Fibroblast of skin of back (primary cell): ENCODE measurements around the gene MYO1E.
"Not testable (repeated sequence)": the region's sequence is repeated elsewhere in the genome, so short reads cannot be mapped to it uniquely, and the experiment has no call there.

Experiments used
- DNase-seq: peaks from one replicate; pipeline ENCODE4 v3.0.0-alpha.2; 2013

Gene MYO1E

GRCh38 chr15:59291213-59291549 is 81.5 kb downstream of the MYO1E start:
- no peak for DNase-seq

GRCh38 chr15:59290295-59291212 is 82.1 kb downstream of the MYO1E start:
- DNase-seq: no peak

- no peak for DNase-seq
These were observed 83.1 kb downstream of the MYO1E start for GRCh38 chr15:59289574-59289973.

- DNase-seq: no peak
These were observed 88.8 kb downstream of the MYO1E start for GRCh38 chr15:59283717-59284391.

GRCh38 chr15:59282515-59283337 is 89.9 kb downstream of the MYO1E start:
- DNase-seq: no peak

- no peak for DNase-seq
These were observed 91.0 kb downstream of the MYO1E start for GRCh38 chr15:59281699-59282098.

- DNase-seq: no peak
These were observed 91.8 kb downstream of the MYO1E start for GRCh38 chr15:59280855-59281254.

GRCh38 chr15:59280292-59280691 is 92.4 kb downstream of the MYO1E start:
- DNase-seq: not testable (repeated sequence)

- no peak for DNase-seq
These were observed 93.6 kb downstream of the MYO1E start for GRCh38 chr15:59279023-59279422.

- DNase-seq: no peak
These were observed 94.6 kb downstream of the MYO1E start for GRCh38 chr15:59278120-59278519.

GRCh38 chr15:59276225-59277178 is 96.2 kb downstream of the MYO1E start:
- no peak for DNase-seq

GRCh38 chr15:59274126-59274970 is 98.3 kb downstream of the MYO1E start:
- DNase-seq: peak; percentile 61

GRCh38 chr15:59273234-59273633 is 99.4 kb downstream of the MYO1E start:
- DNase-seq: no peak

- DNase-seq: no peak
These were observed 101.0 kb downstream of the MYO1E start for GRCh38 chr15:59271595-59272201.

- DNase-seq: no peak
These were observed 103.7 kb downstream of the MYO1E start for GRCh38 chr15:59268852-59269407.

GRCh38 chr15:59268168-59268851 is 104.4 kb downstream of the MYO1E start:
- DNase-seq: peak; percentile 35

GRCh38 chr15:59266028-59266427 is 106.6 kb downstream of the MYO1E start:
- DNase-seq: no peak

- DNase-seq: no peak
These were observed 110.4 kb downstream of the MYO1E start for GRCh38 chr15:59262316-59262715.

- no peak for DNase-seq
These were observed 112.6 kb downstream of the MYO1E start for GRCh38 chr15:59260090-59260489.
